CD14-positive monocyte (primary cell): Measurements from ENCODE around the gene GRID1. TPM values are rescaled to one million over a fixed set of nuclear protein-coding genes. Genes with fewer than 3 reads are reported as not detected.

Source experiments
- DNase-seq, 3 donors: peaks; one replicate each; pipeline ENCODE4 v3.0.0-alpha.2; 2011 to 2022
- H2AFZ ChIP-seq: 2 replicates; pipeline ENCODE4 v1.6.0; 2012; ENCODE audit warnings: mild to moderate bottlenecking, low read depth, low read length, inconsistent platforms; ENCODE audit not compliant: insufficient read depth, poor library complexity, severe bottlenecking
- H3K27ac ChIP-seq, 2 donors: 1 replicate in 1 of 2; 2 replicates in 1 of 2; pipeline ENCODE4 v1.5.1; 2012 to 2013; ENCODE audit warnings: low read length in 2 of 2, control low read depth in 1 of 2, inconsistent platforms in 1 of 2, low read depth in 1 of 2, mild to moderate bottlenecking in 1 of 2
- H3K27me3 ChIP-seq, 2 donors: one replicate each; pipeline versions ENCODE4 v1.6.0 to v1.6.1; 2011 to 2013; ENCODE audit warnings: low read length in 2 of 2; ENCODE audit not compliant: control insufficient read depth in 2 of 2, insufficient read depth in 2 of 2
- H3K36me3 ChIP-seq, 2 donors: replicated peaks in 1 of 2; 1 replicate in 1 of 2; 2 replicates in 1 of 2; pipeline versions ENCODE4 v1.5.1 to v1.6.1; 2012 to 2013; ENCODE audit warnings: low read length in 2 of 2, control low read depth in 1 of 2, inconsistent platforms in 1 of 2, mild to moderate bottlenecking in 1 of 2; ENCODE audit not compliant: insufficient read depth in 2 of 2, control insufficient read depth in 1 of 2
- H3K4me1 ChIP-seq, 2 donors: 1 replicate in 1 of 2; 2 replicates in 1 of 2; pipeline versions ENCODE4 v1.5.1 to v1.6.1; 2012 to 2013; ENCODE audit warnings: low read length in 2 of 2, control low read depth in 1 of 2, inconsistent platforms in 1 of 2, mild to moderate bottlenecking in 1 of 2, moderate library complexity in 1 of 2; ENCODE audit not compliant: insufficient read depth in 2 of 2, control insufficient read depth in 1 of 2
- H3K4me2 ChIP-seq: replicated peaks from 2 replicates; pipeline ENCODE3; 2012; ENCODE audit warnings: low read length, moderate library complexity, mild to moderate bottlenecking; ENCODE audit not compliant: poor library complexity, severe bottlenecking; ENCODE audit errors: extremely low read depth
- H3K4me3 ChIP-seq, 3 experiments: fragments of 200-600 bp in 1 of 3; sonication (generic) in 1 of 3; replicated peaks in 1 of 3; 1 replicate in 2 of 3; 2 replicates in 1 of 3; pipeline ENCODE4 v1.5.1; 2011 to 2013; ENCODE audit warnings: low read length in 3 of 3, mild to moderate bottlenecking in 3 of 3, control low read depth in 2 of 3, low read depth in 2 of 3, inconsistent platforms in 1 of 3, moderate library complexity in 1 of 3
- H3K79me2 ChIP-seq: 2 replicates; pipeline ENCODE4 v1.6.0; 2012; ENCODE audit warnings: mild to moderate bottlenecking, control low read depth, inconsistent platforms, low read length, moderate library complexity; ENCODE audit not compliant: insufficient read depth
- H3K9ac ChIP-seq: 2 replicates; pipeline ENCODE4 v1.6.0; 2017; ENCODE audit warnings: low read length, mild to moderate bottlenecking; ENCODE audit not compliant: insufficient read depth, poor library complexity, severe bottlenecking
- H3K9me3 ChIP-seq, 2 donors: replicated peaks in 1 of 2; 1 replicate in 1 of 2; 2 replicates in 1 of 2; pipeline versions ENCODE4 v1.5.1 to v1.6.1; 2012 to 2013; ENCODE audit warnings: low read length in 2 of 2, control low read depth in 1 of 2; ENCODE audit not compliant: control insufficient read depth in 1 of 2, insufficient read depth in 1 of 2
- H4K20me1 ChIP-seq: 2 replicates; pipeline ENCODE4 v1.6.0; 2012; ENCODE audit warnings: mild to moderate bottlenecking, low read length, control low read depth, moderate library complexity; ENCODE audit not compliant: insufficient read depth
- H3K27ac Mint-ChIP-seq, 7 donors: one replicate each; pipeline ENCODE4 v1.8.0; 2020; ENCODE audit warnings: mild to moderate bottlenecking in 7 of 7, mixed read lengths in 7 of 7, moderate library complexity in 6 of 7, inconsistent platforms in 2 of 7
- H3K27me3 Mint-ChIP-seq, 3 donors: one replicate each; pipeline ENCODE4 v1.8.0; 2021 to 2022; ENCODE audit warnings: low read depth in 3 of 3, mild to moderate bottlenecking in 3 of 3, mixed read lengths in 3 of 3, moderate library complexity in 3 of 3, inconsistent platforms in 1 of 3
- H3K36me3 Mint-ChIP-seq, 2 donors: one replicate each; pipeline ENCODE4 v1.8.0; 2020; ENCODE audit warnings: mixed read lengths in 2 of 2, inconsistent platforms in 1 of 2, mild to moderate bottlenecking in 1 of 2
- H3K4me1 Mint-ChIP-seq: one replicate; pipeline ENCODE4 v1.8.0; 2020; ENCODE audit warnings: mild to moderate bottlenecking, mixed read lengths
- H3K4me3 Mint-ChIP-seq, 2 donors: one replicate each; pipeline ENCODE4 v1.8.0; 2020; ENCODE audit warnings: mild to moderate bottlenecking in 2 of 2, mixed read lengths in 2 of 2, moderate library complexity in 1 of 2
- H3K9me3 Mint-ChIP-seq, 7 donors: one replicate each; pipeline ENCODE4 v1.8.0; 2020 to 2022; ENCODE audit warnings: mixed read lengths in 7 of 7, mild to moderate bottlenecking in 6 of 7, moderate library complexity in 6 of 7, inconsistent platforms in 2 of 7
- WGBS: methylation state at CpG from one replicate; pipeline ENCODE4 v1.1.5; 2013; ENCODE audit warnings: missing lambda C conversion rate; ENCODE audit not compliant: insufficient coverage; 5-methylcytosine and 5-hydroxymethylcytosine counted together
- intact Hi-C, 2 donors: fragments of 100-400 bp; cut with micrococcal nuclease; formaldehyde crosslinking; loops; one replicate each; pipeline versions ENCODE4 v1.15.0 to v1.15.1; 2023
- polyA plus RNA-seq, 3 donors: library from polyadenylated mRNA; depleted of rRNA in 1 of 3; unstranded in 2 of 3; stranded (reverse) in 1 of 3; fragments of 300-500 nt in 2 of 3; fragments of >200 nt in 1 of 3; fragmentation: Illumina TruSeq in 2 of 3; gene quantifications; 1 replicate in 2 of 3; 2 replicates in 1 of 3; pipeline ENCODE4 v1.2.3, GENCODE V29; 2012 to 2021
- TF ChIP-seq, protein P1 (sequence below): fragments of 200-600 bp; IDR thresholded peaks from one replicate; pipeline ENCODE4 v1.8.0; 2022; ENCODE audit warnings: antibody characterized with exemption, mild to moderate bottlenecking

Gene GRID1
- polyA plus RNA-seq, 3 donors: not detected

DNA sequence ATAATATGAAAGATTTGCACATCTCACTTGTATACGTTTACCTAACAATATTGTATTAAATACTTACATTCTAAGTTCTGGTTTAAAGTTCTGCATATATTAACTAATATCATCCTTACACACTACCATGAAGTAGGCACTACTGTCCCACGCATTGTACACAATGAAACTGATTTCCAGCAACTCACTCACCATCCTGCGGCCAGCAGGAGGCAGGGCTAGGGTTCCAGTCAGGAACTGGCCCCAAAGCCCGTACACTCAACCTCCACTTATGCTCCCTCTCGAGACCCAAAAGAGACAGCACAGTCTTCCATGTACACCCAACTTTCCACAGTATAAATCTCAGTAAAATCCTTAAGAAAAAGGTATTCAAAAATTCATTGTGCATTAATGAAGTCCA is 41.4 kb downstream of the GRID1 start:
- Mint-ChIP-seq H3K27me3 (peaks cover 2 to 21% (median 17%) of the 10 kb centered on the region in 3 donors), H3K9me3 (no peaks in the 10 kb centered on the region), H3K36me3 (no peaks in the 10 kb centered on the region), H3K27ac (no peak overlapping the region), H3K4me3 (peak overlapping the region in 1 of 2 donors; percentile 40), H3K4me1 (no peaks in the 10 kb centered on the region)
- no peaks in the 10 kb centered on the region for H3K9me3 ChIP-seq
- WGBS: 56% methylated on average over 4 of the region's 5 CpGs
- no peak overlapping the region for H3K9ac ChIP-seq
- H3K4me1 ChIP-seq: no peaks in the 10 kb centered on the region
- H3K79me2 ChIP-seq: no peaks in the 10 kb centered on the region
- no peaks in the 10 kb centered on the region for H3K27me3 ChIP-seq
- intact Hi-C loops: no loop called here
- no peak overlapping the region for H3K27ac ChIP-seq
- H2AFZ ChIP-seq: no peak overlapping the region
- no peak for DNase-seq
- TF ChIP-seq, protein P1, sequence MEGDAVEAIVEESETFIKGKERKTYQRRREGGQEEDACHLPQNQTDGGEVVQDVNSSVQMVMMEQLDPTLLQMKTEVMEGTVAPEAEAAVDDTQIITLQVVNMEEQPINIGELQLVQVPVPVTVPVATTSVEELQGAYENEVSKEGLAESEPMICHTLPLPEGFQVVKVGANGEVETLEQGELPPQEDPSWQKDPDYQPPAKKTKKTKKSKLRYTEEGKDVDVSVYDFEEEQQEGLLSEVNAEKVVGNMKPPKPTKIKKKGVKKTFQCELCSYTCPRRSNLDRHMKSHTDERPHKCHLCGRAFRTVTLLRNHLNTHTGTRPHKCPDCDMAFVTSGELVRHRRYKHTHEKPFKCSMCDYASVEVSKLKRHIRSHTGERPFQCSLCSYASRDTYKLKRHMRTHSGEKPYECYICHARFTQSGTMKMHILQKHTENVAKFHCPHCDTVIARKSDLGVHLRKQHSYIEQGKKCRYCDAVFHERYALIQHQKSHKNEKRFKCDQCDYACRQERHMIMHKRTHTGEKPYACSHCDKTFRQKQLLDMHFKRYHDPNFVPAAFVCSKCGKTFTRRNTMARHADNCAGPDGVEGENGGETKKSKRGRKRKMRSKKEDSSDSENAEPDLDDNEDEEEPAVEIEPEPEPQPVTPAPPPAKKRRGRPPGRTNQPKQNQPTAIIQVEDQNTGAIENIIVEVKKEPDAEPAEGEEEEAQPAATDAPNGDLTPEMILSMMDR: no peak
- H3K4me3 ChIP-seq: no peak overlapping the region
- H4K20me1 ChIP-seq: no peaks in the 10 kb centered on the region
- no peaks in the 10 kb centered on the region for H3K36me3 ChIP-seq
- no peak overlapping the region for H3K4me2 ChIP-seq

DNA sequence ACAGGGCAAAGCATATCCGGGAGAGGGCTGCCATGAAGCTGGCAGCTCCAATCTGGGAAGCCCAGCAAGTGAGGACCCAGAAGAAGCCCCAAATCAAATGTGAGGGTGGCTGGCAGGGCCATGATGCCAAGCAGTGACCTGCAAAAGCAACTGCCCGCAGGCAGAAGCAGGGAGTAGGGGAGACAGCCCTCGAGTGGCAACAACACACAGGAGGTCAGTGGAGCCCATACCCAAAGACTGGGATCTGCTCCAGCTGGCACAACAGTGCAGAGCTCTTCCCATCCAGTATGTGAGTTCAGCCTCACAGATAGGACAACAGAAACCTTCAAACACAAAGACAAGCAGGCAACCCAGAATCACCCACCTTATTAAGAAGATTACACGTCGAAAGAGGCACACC is 45.0 kb downstream of the GRID1 start:
- no peaks in the 10 kb centered on the region for H3K36me3 Mint-ChIP-seq
- Histone ChIP-seq H3K36me3 (no peaks in the 10 kb centered on the region), H3K79me2 (no peaks in the 10 kb centered on the region), H3K4me1 (no peaks in the 10 kb centered on the region), H3K9ac (no peak overlapping the region), H3K4me3 (no peak overlapping the region), H3K9me3 (no peaks in the 10 kb centered on the region), H3K27me3 (no peaks in the 10 kb centered on the region), H3K27ac (no peak overlapping the region), H3K4me2 (no peak overlapping the region), H2AFZ (no peak overlapping the region), H4K20me1 (no peaks in the 10 kb centered on the region)
- H3K27me3 Mint-ChIP-seq: peaks cover 2 to 20% (median 14%) of the 10 kb centered on the region in 3 donors
- intact Hi-C loops: no loop called here
- H3K27ac Mint-ChIP-seq: no peak overlapping the region
- TF ChIP-seq, protein P1: no peak
- no peaks in the 10 kb centered on the region for H3K4me1 Mint-ChIP-seq
- H3K4me3 Mint-ChIP-seq: no peak overlapping the region
- no peaks in the 10 kb centered on the region for H3K9me3 Mint-ChIP-seq
- no peak for DNase-seq
- 89% methylated on average over 5 of the region's 5 CpGs for WGBS
